Esophagus muscularis mucosa (tissue), 4 donors: ENCODE results near the gene RPS14.

ENCODE experiments used
- CTCF ChIP-seq, 3 experiments: fragments of 200-600 bp in 2 of 3; fragments of 450-650 bp in 1 of 3; sonication (generic) in 2 of 3; IDR thresholded peaks; one replicate each; pipeline ENCODE4 v1.5.1; 2017 to 2019; ENCODE audit warnings: antibody characterized with exemption in 3 of 3, mild to moderate bottlenecking in 2 of 3, moderate library complexity in 1 of 3
- EP300 ChIP-seq: sonication (generic); formaldehyde crosslinking; IDR thresholded peaks from one replicate; pipeline ENCODE4 v1.6.1; 2017; ENCODE audit warnings: antibody characterized with exemption
- POLR2A ChIP-seq: fragments of 450-650 bp; IDR thresholded peaks from one replicate; pipeline ENCODE4 v1.6.1; 2017; ENCODE audit warnings: antibody characterized with exemption, moderate library complexity, mild to moderate bottlenecking, low read depth
- POLR2AphosphoS5 ChIP-seq, 2 donors: sonication (generic); formaldehyde crosslinking; IDR thresholded peaks; one replicate each; pipeline ENCODE4 v1.6.1; 2017; ENCODE audit warnings: antibody characterized with exemption in 2 of 2

GRCh38 chr5:150448952-150449516 lies 505 bp downstream of the RPS14 start:
- TF ChIP-seq CTCF (IDR thresholded peaks at IDR 0.05): no peak
- TF ChIP-seq POLR2A: no peak
- no peak for TF ChIP-seq EP300
- no peak for TF ChIP-seq POLR2AphosphoS5 (IDR thresholded peaks at IDR 0.05)
